22Rv1 (cell line): ENCODE data around the gene TEFM.

Experiments
- CTCF ChIP-seq: fragments of 450-650 bp; IDR thresholded peaks from 2 replicates; pipeline ENCODE4 v1.5.1; 2017; ENCODE audit warnings: mild to moderate bottlenecking
- ZFX ChIP-seq: fragments of 450-650 bp; IDR thresholded peaks from 2 replicates; pipeline ENCODE4 v1.6.1; 2017; ENCODE audit warnings: antibody characterized with exemption, borderline replicate concordance

- TF ChIP-seq CTCF (no peak), ZFX (no peak)
Observed at GRCh38 chr17:30928584-30928983, 22.5 kb upstream of the TEFM start.
